ENCODE data around the gene PRXL2A.

- TF ChIP-seq CTCF (IDR thresholded peaks at IDR 0.05) (no peak), POLR2A (IDR thresholded peaks at IDR 0.05) (no peak)
Measured at GRCh38 chr10:80441831-80442230, 33.5 kb downstream of the PRXL2A start.
